ENCODE measurements around the gene PHKB. TPM values are rescaled to one million over a fixed set of nuclear protein-coding genes. Genes with fewer than 3 reads are reported as not detected.

The PHKB gene
- total RNA-seq, 1 donor: 104 TPM

GRCh38 chr16:47728205-47728604 lies 267.1 kb downstream of the PHKB start:
- TF ChIP-seq, protein P1, sequence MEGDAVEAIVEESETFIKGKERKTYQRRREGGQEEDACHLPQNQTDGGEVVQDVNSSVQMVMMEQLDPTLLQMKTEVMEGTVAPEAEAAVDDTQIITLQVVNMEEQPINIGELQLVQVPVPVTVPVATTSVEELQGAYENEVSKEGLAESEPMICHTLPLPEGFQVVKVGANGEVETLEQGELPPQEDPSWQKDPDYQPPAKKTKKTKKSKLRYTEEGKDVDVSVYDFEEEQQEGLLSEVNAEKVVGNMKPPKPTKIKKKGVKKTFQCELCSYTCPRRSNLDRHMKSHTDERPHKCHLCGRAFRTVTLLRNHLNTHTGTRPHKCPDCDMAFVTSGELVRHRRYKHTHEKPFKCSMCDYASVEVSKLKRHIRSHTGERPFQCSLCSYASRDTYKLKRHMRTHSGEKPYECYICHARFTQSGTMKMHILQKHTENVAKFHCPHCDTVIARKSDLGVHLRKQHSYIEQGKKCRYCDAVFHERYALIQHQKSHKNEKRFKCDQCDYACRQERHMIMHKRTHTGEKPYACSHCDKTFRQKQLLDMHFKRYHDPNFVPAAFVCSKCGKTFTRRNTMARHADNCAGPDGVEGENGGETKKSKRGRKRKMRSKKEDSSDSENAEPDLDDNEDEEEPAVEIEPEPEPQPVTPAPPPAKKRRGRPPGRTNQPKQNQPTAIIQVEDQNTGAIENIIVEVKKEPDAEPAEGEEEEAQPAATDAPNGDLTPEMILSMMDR (IDR thresholded peaks at IDR 0.05; ENCODE audit: insufficient read depth, low read depth, low read length): no peak
- no peak for DNase-seq (ENCODE audit: low read depth)
- H3K4me3 ChIP-seq (ENCODE audit: low read depth, low read length): no peak overlapping the region

DNA sequence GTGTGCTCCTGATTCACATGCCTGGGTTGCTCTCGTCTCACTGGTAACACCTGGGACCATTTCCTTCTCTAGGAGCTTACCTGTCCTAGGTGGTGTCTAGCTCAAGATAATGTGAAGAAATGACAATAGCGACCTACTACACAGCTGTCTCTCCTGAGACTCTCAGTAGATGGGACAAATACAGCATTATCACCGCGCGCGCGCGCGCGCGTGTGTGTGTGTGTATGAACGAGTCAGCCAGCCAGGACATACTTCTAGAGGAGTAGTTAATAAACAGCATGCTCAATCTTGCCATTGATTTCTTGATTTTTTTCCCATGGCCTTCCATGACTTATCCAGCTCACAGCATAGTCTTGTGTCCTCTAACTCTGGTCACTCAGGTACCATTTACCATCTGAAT lies 268.6 kb downstream of the PHKB start:
- H3K4me3 ChIP-seq (ENCODE audit: low read depth, low read length): no peak overlapping the region
- no peak for DNase-seq (ENCODE audit: low read depth)
- TF ChIP-seq, protein P1 (IDR thresholded peaks at IDR 0.05; ENCODE audit: insufficient read depth, low read depth, low read length): no peak

- TF ChIP-seq, protein P1 (IDR thresholded peaks at IDR 0.05; ENCODE audit: insufficient read depth, low read depth, low read length): no peak
- DNase-seq (ENCODE audit: low read depth): peak; percentile 69
- no peak overlapping the region for H3K4me3 ChIP-seq (ENCODE audit: low read depth, low read length)
Observed at GRCh38 chr16:47731252-47731651, 270.1 kb downstream of the PHKB start.

GRCh38 chr16:47732122-47732521 lies 271.0 kb downstream of the PHKB start:
- H3K4me3 ChIP-seq (ENCODE audit: low read depth, low read length): no peak overlapping the region
- TF ChIP-seq, protein P1 (IDR thresholded peaks at IDR 0.05; ENCODE audit: insufficient read depth, low read depth, low read length): no peak
- DNase-seq (ENCODE audit: low read depth): no peak

- DNase-seq (ENCODE audit: low read depth): peak; percentile 93
- no peak overlapping the region for H3K4me3 ChIP-seq (ENCODE audit: low read depth, low read length)
- TF ChIP-seq, protein P1 (IDR thresholded peaks at IDR 0.05; ENCODE audit: insufficient read depth, low read depth, low read length): no peak
Observed at GRCh38 chr16:47732523-47733111, 271.5 kb downstream of the PHKB start.

- no peak for DNase-seq (ENCODE audit: low read depth)
- no peak overlapping the region for H3K4me3 ChIP-seq (ENCODE audit: low read depth, low read length)
- TF ChIP-seq, protein P1 (IDR thresholded peaks at IDR 0.05; ENCODE audit: insufficient read depth, low read depth, low read length): no peak
Observed at GRCh38 chr16:47734081-47734857, 273.1 kb downstream of the PHKB start.
